Fibroblast of skin of left biceps (primary cell): ENCODE results near the gene RACGAP1.
"Not testable (repeated sequence)": the region's sequence is repeated elsewhere in the genome, so short reads cannot be mapped to it uniquely, and the experiment has no call there.

ENCODE experiments used
- DNase-seq, 2 experiments: peaks; one replicate each; pipeline ENCODE4 v3.0.0-alpha.2; 2013; ENCODE audit warnings: low read depth in 2 of 2

RACGAP1 gene

GRCh38 chr12:49986476-49986875, 38.8 kb downstream of the RACGAP1 start:
- not testable (repeated sequence) for DNase-seq

- DNase-seq: no peak
These were observed 39.3 kb downstream of the RACGAP1 start for GRCh38 chr12:49985981-49986380.

GRCh38 chr12:49984476-49985359, 40.6 kb downstream of the RACGAP1 start:
- DNase-seq: no peak

- peak; percentile 80 for DNase-seq
These were observed 41.4 kb downstream of the RACGAP1 start for GRCh38 chr12:49983892-49984291.

- DNase-seq: no peak
These were observed 42.8 kb downstream of the RACGAP1 start for GRCh38 chr12:49982246-49983087.

- no peak for DNase-seq
These were observed 44.6 kb downstream of the RACGAP1 start for GRCh38 chr12:49980501-49981349.

- no peak for DNase-seq
These were observed 45.5 kb downstream of the RACGAP1 start for GRCh38 chr12:49979791-49980190.

- no peak for DNase-seq
These were observed 46.2 kb downstream of the RACGAP1 start for GRCh38 chr12:49979016-49979586.

GRCh38 chr12:49978125-49978524, 47.2 kb downstream of the RACGAP1 start:
- no peak for DNase-seq

GRCh38 chr12:49976557-49976956, 48.7 kb downstream of the RACGAP1 start:
- DNase-seq: no peak

GRCh38 chr12:49975318-49975761, 50.0 kb downstream of the RACGAP1 start:
- no peak for DNase-seq

- DNase-seq: no peak
These were observed 50.5 kb downstream of the RACGAP1 start for GRCh38 chr12:49974677-49975317.

GRCh38 chr12:49974231-49974675, 51.0 kb downstream of the RACGAP1 start:
- DNase-seq: no peak

GRCh38 chr12:49973361-49973830, 51.9 kb downstream of the RACGAP1 start:
- no peak for DNase-seq

GRCh38 chr12:49972641-49973360, 52.5 kb downstream of the RACGAP1 start, which contains the start of gene AQP6:
Gene AQP6 (plus strand): TSS chr12:49972947. CDS start chr12:49973174, 227 bp downstream.
- no peak for DNase-seq

GRCh38 chr12:49972129-49972528, 53.2 kb downstream of the RACGAP1 start:
- no peak for DNase-seq

- no peak for DNase-seq
These were observed 54.2 kb downstream of the RACGAP1 start for GRCh38 chr12:49971141-49971540.

- no peak for DNase-seq
These were observed 54.6 kb downstream of the RACGAP1 start for GRCh38 chr12:49970658-49971057.

GRCh38 chr12:49969651-49970429, 55.5 kb downstream of the RACGAP1 start:
- no peak for DNase-seq
